ENCODE measurements around the gene BARHL2. TPM values are rescaled to one million over a fixed set of nuclear protein-coding genes. Genes with fewer than 3 reads are reported as not detected.

The BARHL2 gene
- total and polyA plus RNA-seq, 2 of the 4 experiments (the other 2 are of a cell fraction): not detected

- ChIA-PET CTCF (no interaction called here), POLR2A (ENCODE audit: unreplicated experiment) (no interaction called here)
- H3K56ac ChIP-seq (ENCODE audit: extremely low read depth, insufficient read depth, low read length): no peak overlapping the region
- no TSS peak for BruUV-seq (replicated peaks)
- H2BK15ac ChIP-seq (ENCODE audit: low read depth, low read length): no peak overlapping the region
- no peak overlapping the region for H4K8ac ChIP-seq (ENCODE audit: low read depth in 2 of 2, low read length in 2 of 2)
- no peak overlapping the region for H2BK20ac ChIP-seq (ENCODE audit: low read depth, low read length)
- no peak overlapping the region for H4K5ac ChIP-seq (ENCODE audit: low read depth, low read length)
- DNase-seq (no peak), ATAC-seq (ENCODE audit: low read depth) (no peak)
- H3K9me1 ChIP-seq (ENCODE audit: insufficient read depth, low read length): no peaks in the 10 kb centered on the region
- no peak overlapping the region for H3K14ac ChIP-seq (replicated peaks; ENCODE audit: low read depth, low read length)
- no peak overlapping the region for H3K23ac ChIP-seq (ENCODE audit: low read depth, low read length)
- in situ Hi-C loops (cut with MboI; ENCODE audit: low sequenced_read_pairs) (no loop called here), dilution Hi-C loops (cut with HindIII; ENCODE audit: low sequenced_read_pairs, unreplicated experiment) (no loop called here), intact Hi-C loops (cut with micrococcal nuclease) (no loop called here)
- no peak overlapping the region for H2AK9ac ChIP-seq (replicated peaks; ENCODE audit: low read depth, low read length, poor library complexity)
- no peak overlapping the region for H2BK5ac ChIP-seq (ENCODE audit: low read depth, low read length, poor library complexity, severe bottlenecking)
- no peak overlapping the region for H3K4me2 ChIP-seq (ENCODE audit: low read depth, low read length)
- H3K27ac ChIP-seq (ENCODE audit: insufficient read depth, low read length): no peak overlapping the region
- no peak for TF ChIP-seq SMC3 (IDR thresholded peaks at IDR 0.05; ENCODE audit: low read depth, low read length)
- no peak for TF ChIP-seq BHLHE40 (IDR thresholded peaks at IDR 0.05; ENCODE audit: low read depth, low read length)
- TF ChIP-seq CEBPB (IDR thresholded peaks at IDR 0.05; ENCODE audit: low read depth, low read length): no peak
- TF ChIP-seq, protein P1, sequence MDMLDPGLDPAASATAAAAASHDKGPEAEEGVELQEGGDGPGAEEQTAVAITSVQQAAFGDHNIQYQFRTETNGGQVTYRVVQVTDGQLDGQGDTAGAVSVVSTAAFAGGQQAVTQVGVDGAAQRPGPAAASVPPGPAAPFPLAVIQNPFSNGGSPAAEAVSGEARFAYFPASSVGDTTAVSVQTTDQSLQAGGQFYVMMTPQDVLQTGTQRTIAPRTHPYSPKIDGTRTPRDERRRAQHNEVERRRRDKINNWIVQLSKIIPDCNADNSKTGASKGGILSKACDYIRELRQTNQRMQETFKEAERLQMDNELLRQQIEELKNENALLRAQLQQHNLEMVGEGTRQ (IDR thresholded peaks at IDR 0.05; ENCODE audit: low read depth, low read length): no peak
- no peaks in the 10 kb centered on the region; the same call in 1 of the 2 replicates for H3K27me3 ChIP-seq (ENCODE audit: control insufficient read depth, insufficient read depth, low read length)
- no peaks in the 10 kb centered on the region for H3K79me1 ChIP-seq (ENCODE audit: low read depth in 1 of 2, low read length in 2 of 2)
- H4K91ac ChIP-seq (ENCODE audit: insufficient read depth, low read depth, low read length): no peak overlapping the region
- H3K4me3 ChIP-seq (ENCODE audit: insufficient read depth, low read depth, low read length): no peak overlapping the region
- H3K18ac ChIP-seq (ENCODE audit: low read depth, low read length): no peak overlapping the region
- H2AFZ ChIP-seq (replicated peaks; ENCODE audit: low read length, poor library complexity): no peak overlapping the region
- H4K20me1 ChIP-seq (ENCODE audit: insufficient read depth, low read length): no peaks in the 10 kb centered on the region
- no peak overlapping the region for H3K4ac ChIP-seq (ENCODE audit: low read depth, low read length)
- no peak overlapping the region for H3K9ac ChIP-seq (ENCODE audit: low read depth, low read length)
- H3K9me3 ChIP-seq (ENCODE audit: control insufficient read depth, insufficient read depth, low read length): no peaks in the 10 kb centered on the region
- no peak overlapping the region for H2BK120ac ChIP-seq (ENCODE audit: low read depth, low read length)
- no peaks in the 10 kb centered on the region for H3K4me1 ChIP-seq (ENCODE audit: control insufficient read depth, insufficient read depth, low read length)
- no CpG with 5 or more reads among the region's 3 CpGs for WGBS, 2 experiments (ENCODE audit: extremely low coverage in 2 of 2, insufficient read length in 1 of 2)
- no peaks in the 10 kb centered on the region for H3K36me3 ChIP-seq (ENCODE audit: control insufficient read depth, insufficient read depth, low read length)
- H2AK5ac ChIP-seq (ENCODE audit: low read depth, low read length): no peak overlapping the region
Observed at GRCh38 chr1:90763506-90763905, 46.4 kb upstream of the BARHL2 start.

Measured in IMR-90 (cell line).